ENCODE measurements around the gene REPIN1. TPM values are rescaled to one million over a fixed set of nuclear protein-coding genes. Genes with fewer than 3 reads are reported as not detected.

The REPIN1 gene
- total RNA-seq, 2 experiments from 2014 or later, result 40.9 to 43.1 TPM

- DNase-seq, result peak; percentile 45
- Mint-ChIP-seq H3K4me3 (no peak overlapping the region), H3K36me3 (ENCODE audit: low read depth) (peaks cover 3% of the 10 kb centered on the region), H3K27ac (peak overlapping the region; percentile 25), H3K4me1 (ENCODE audit: low read depth) (peaks cover 41% of the 10 kb centered on the region), H3K27me3 (ENCODE audit: low read depth) (peaks cover 7% of the 10 kb centered on the region), H3K9me3 (ENCODE audit: insufficient read depth) (no peaks in the 10 kb centered on the region)
- ChIA-PET POLR2A (interaction anchor here (0.6 to 1.2 kb wide), 2 partner anchors 22 to 27 kb away, joined by 3 to 4 read pairs; no protein-coding TSS in a partner anchor), CTCF (interaction anchor here (0.7 to 4.8 kb wide), 17 partner anchors 8 to 431 kb away, joined by 3 to 36 read pairs (median 7); partner anchors contain the start of genes REPIN1 and ZNF775)
- ATAC-seq, result no peak
Measured at GRCh38 chr7:150356265-150356897, 12.2 kb upstream of the REPIN1 start.

- Mint-ChIP-seq H3K9me3 (ENCODE audit: insufficient read depth) (no peaks in the 10 kb centered on the region), H3K27me3 (ENCODE audit: low read depth) (peaks cover 5% of the 10 kb centered on the region), H3K4me3 (peak overlapping the region; percentile 51), H3K36me3 (ENCODE audit: low read depth) (peaks cover 3% of the 10 kb centered on the region), H3K27ac (peak overlapping the region; percentile 84), H3K4me1 (ENCODE audit: low read depth) (peaks cover 41% of the 10 kb centered on the region)
- ATAC-seq (peak; percentile 86), DNase-seq (peak; percentile 85)
- ChIA-PET CTCF (interaction anchor here (0.6 to 4.8 kb wide), 15 partner anchors 9 to 398 kb away, joined by 3 to 36 read pairs (median 5); partner anchors contain the start of genes REPIN1 and ZNF775), POLR2A (interaction anchor here (1.0 to 1.5 kb wide), 4 partner anchors 9 to 50 kb away, joined by 3 to 6 read pairs (median 4); no protein-coding TSS in a partner anchor)
Measured at GRCh38 chr7:150357270-150357669, 11.4 kb upstream of the REPIN1 start.

- DNase-seq (peak; percentile 42), ATAC-seq (peak; percentile 53)
- H3K9me3 Mint-ChIP-seq (ENCODE audit: insufficient read depth), result no peaks in the 10 kb centered on the region
- H3K4me3 Mint-ChIP-seq, result peak overlapping the region; percentile 51
- peaks cover 3% of the 10 kb centered on the region for H3K36me3 Mint-ChIP-seq (ENCODE audit: low read depth)
- H3K27ac Mint-ChIP-seq, result peak overlapping the region; percentile 84
- peaks cover 4% of the 10 kb centered on the region for H3K27me3 Mint-ChIP-seq (ENCODE audit: low read depth)
- peaks cover 42% of the 10 kb centered on the region for H3K4me1 Mint-ChIP-seq (ENCODE audit: low read depth)
- ChIA-PET POLR2A (interaction anchor here (0.7 to 1.5 kb wide), 6 partner anchors 8 to 60 kb away, joined by 3 to 6 read pairs (median 4); partner anchors contain the start of gene REPIN1), CTCF (interaction anchor here (0.6 to 4.8 kb wide), 15 partner anchors 9 to 815 kb away, joined by 3 to 36 read pairs (median 4); partner anchors contain the start of genes REPIN1 and ZNF775)
Measured at GRCh38 chr7:150357771-150358427, 10.7 kb upstream of the REPIN1 start.

GRCh38 chr7:150358433-150358832 lies 10.2 kb upstream of the REPIN1 start:
- H3K4me1 Mint-ChIP-seq (ENCODE audit: low read depth), result peaks cover 42% of the 10 kb centered on the region
- ChIA-PET CTCF (interaction anchor here (0.6 to 4.8 kb wide), 11 partner anchors 8 to 815 kb away, joined by 3 to 36 read pairs (median 4); partner anchors contain the start of genes REPIN1 and ZNF775), POLR2A (interaction anchor here (0.7 to 1.5 kb wide), 6 partner anchors 10 to 60 kb away, joined by 3 to 6 read pairs (median 4); partner anchors contain the start of gene REPIN1)
- DNase-seq, result no peak
- peak; percentile 24 for ATAC-seq
- H3K36me3 Mint-ChIP-seq (ENCODE audit: low read depth), result peaks cover 3% of the 10 kb centered on the region
- no peak overlapping the region for H3K27ac Mint-ChIP-seq
- H3K27me3 Mint-ChIP-seq (ENCODE audit: low read depth), result peaks cover 4% of the 10 kb centered on the region
- H3K9me3 Mint-ChIP-seq (ENCODE audit: insufficient read depth), result no peaks in the 10 kb centered on the region
- no peak overlapping the region for H3K4me3 Mint-ChIP-seq

- H3K4me1 Mint-ChIP-seq (ENCODE audit: low read depth), result peaks cover 47% of the 10 kb centered on the region
Measured at GRCh38 chr7:150358988-150359621, 9.5 kb upstream of the REPIN1 start.

GRCh38 chr7:150359622-150360362 lies 8.8 kb upstream of the REPIN1 start:
- H3K4me1 Mint-ChIP-seq (ENCODE audit: low read depth), result peaks cover 51% of the 10 kb centered on the region
- H3K9me3 Mint-ChIP-seq (ENCODE audit: insufficient read depth), result no peaks in the 10 kb centered on the region
- peak overlapping the region; percentile 16 for H3K4me3 Mint-ChIP-seq
- H3K27ac Mint-ChIP-seq, result peak overlapping the region; percentile 73
- H3K27me3 Mint-ChIP-seq (ENCODE audit: low read depth), result peaks cover 4% of the 10 kb centered on the region
- ATAC-seq (no peak), DNase-seq (no peak)
- POLR2A ChIA-PET, result no interaction called here
- peaks cover 3% of the 10 kb centered on the region for H3K36me3 Mint-ChIP-seq (ENCODE audit: low read depth)
- CTCF ChIA-PET, result no interaction called here

More at GRCh38 chr7:150358988-150359621, 9.5 kb upstream of the REPIN1 start:
- Mint-ChIP-seq H3K27me3 (ENCODE audit: low read depth) (peaks cover 4% of the 10 kb centered on the region), H3K36me3 (ENCODE audit: low read depth) (peaks cover 3% of the 10 kb centered on the region), H3K9me3 (ENCODE audit: insufficient read depth) (no peaks in the 10 kb centered on the region), H3K4me3 (no peak overlapping the region), H3K27ac (peak overlapping the region; percentile 73)
- DNase-seq, result no peak
- ChIA-PET POLR2A (interaction anchor here (0.8 to 1.5 kb wide), 3 partner anchors 9 to 25 kb away, joined by 3 to 6 read pairs (median 4); partner anchors contain the start of gene REPIN1), CTCF (interaction anchor here (0.8 to 4.8 kb wide), 6 partner anchors 10 to 604 kb away, joined by 3 to 36 read pairs (median 10); partner anchors contain the start of genes REPIN1 and ZNF775)
- peak; percentile 14 for ATAC-seq

GRCh38 chr7:150360363-150361058 lies 8.1 kb upstream of the REPIN1 start:
- H3K4me1 Mint-ChIP-seq (ENCODE audit: low read depth), result peaks cover 52% of the 10 kb centered on the region
- ATAC-seq, result no peak

GRCh38 chr7:150361402-150361801 lies 7.2 kb upstream of the REPIN1 start:
- no peaks in the 10 kb centered on the region for H3K9me3 Mint-ChIP-seq (ENCODE audit: insufficient read depth)
- POLR2A ChIA-PET, result no interaction called here

More at GRCh38 chr7:150360363-150361058, 8.1 kb upstream of the REPIN1 start:
- H3K9me3 Mint-ChIP-seq (ENCODE audit: insufficient read depth), result no peaks in the 10 kb centered on the region
- peaks cover 3% of the 10 kb centered on the region for H3K36me3 Mint-ChIP-seq (ENCODE audit: low read depth)
- peaks cover 4% of the 10 kb centered on the region for H3K27me3 Mint-ChIP-seq (ENCODE audit: low read depth)
- ChIA-PET CTCF (interaction anchor here (1.7 kb wide), 1 partner anchor 14 kb away, joined by 3 read pairs; no protein-coding TSS in a partner anchor), POLR2A (no interaction called here)
- DNase-seq, result no peak
- peak overlapping the region; percentile 16 for H3K4me3 Mint-ChIP-seq
- peak overlapping the region; percentile 73 for H3K27ac Mint-ChIP-seq

GRCh38 chr7:150361807-150362621 lies 6.6 kb upstream of the REPIN1 start:
- DNase-seq (no peak), ATAC-seq (no peak)
- Mint-ChIP-seq H3K36me3 (ENCODE audit: low read depth) (peaks cover 3% of the 10 kb centered on the region), H3K27me3 (ENCODE audit: low read depth) (peaks cover 4% of the 10 kb centered on the region), H3K4me1 (ENCODE audit: low read depth) (peaks cover 53% of the 10 kb centered on the region), H3K27ac (no peak overlapping the region), H3K9me3 (ENCODE audit: insufficient read depth) (no peaks in the 10 kb centered on the region), H3K4me3 (no peak overlapping the region)
- POLR2A ChIA-PET, result no interaction called here
- CTCF ChIA-PET, result interaction anchor here (1.7 kb wide), 1 partner anchor 16 kb away, joined by 3 read pairs; no protein-coding TSS in a partner anchor

More at GRCh38 chr7:150361402-150361801, 7.2 kb upstream of the REPIN1 start:
- peaks cover 57% of the 10 kb centered on the region for H3K4me1 Mint-ChIP-seq (ENCODE audit: low read depth)
- H3K27ac Mint-ChIP-seq, result no peak overlapping the region
- H3K36me3 Mint-ChIP-seq (ENCODE audit: low read depth), result peaks cover 3% of the 10 kb centered on the region
- CTCF ChIA-PET, result interaction anchor here (0.7 to 1.7 kb wide), 2 partner anchors 15 to 16 kb away, joined by 3 read pairs; no protein-coding TSS in a partner anchor
- DNase-seq (no peak), ATAC-seq (no peak)
- H3K27me3 Mint-ChIP-seq (ENCODE audit: low read depth), result peaks cover 4% of the 10 kb centered on the region
- H3K4me3 Mint-ChIP-seq, result no peak overlapping the region

- Mint-ChIP-seq H3K27ac (no peak overlapping the region), H3K4me1 (ENCODE audit: low read depth) (peaks cover 47% of the 10 kb centered on the region), H3K4me3 (no peak overlapping the region), H3K27me3 (ENCODE audit: low read depth) (peaks cover 4% of the 10 kb centered on the region), H3K36me3 (ENCODE audit: low read depth) (peaks cover 3% of the 10 kb centered on the region), H3K9me3 (ENCODE audit: insufficient read depth) (no peaks in the 10 kb centered on the region)
- CTCF ChIA-PET, result no interaction called here
- POLR2A ChIA-PET, result interaction anchor here (1.6 kb wide), 1 partner anchor 15 kb away, joined by 5 read pairs; no protein-coding TSS in a partner anchor
- DNase-seq (no peak), ATAC-seq (no peak)
Measured at GRCh38 chr7:150363370-150363769, 5.3 kb upstream of the REPIN1 start.
